ENCODE results near the gene SCFD2. TPM values are rescaled to one million over a fixed set of nuclear protein-coding genes. Genes with fewer than 3 reads are reported as not detected.

Gene SCFD2
- total and polyA plus RNA-seq, 7 donors, result 3.7 to 16.6 (median 10.7) TPM

DNA sequence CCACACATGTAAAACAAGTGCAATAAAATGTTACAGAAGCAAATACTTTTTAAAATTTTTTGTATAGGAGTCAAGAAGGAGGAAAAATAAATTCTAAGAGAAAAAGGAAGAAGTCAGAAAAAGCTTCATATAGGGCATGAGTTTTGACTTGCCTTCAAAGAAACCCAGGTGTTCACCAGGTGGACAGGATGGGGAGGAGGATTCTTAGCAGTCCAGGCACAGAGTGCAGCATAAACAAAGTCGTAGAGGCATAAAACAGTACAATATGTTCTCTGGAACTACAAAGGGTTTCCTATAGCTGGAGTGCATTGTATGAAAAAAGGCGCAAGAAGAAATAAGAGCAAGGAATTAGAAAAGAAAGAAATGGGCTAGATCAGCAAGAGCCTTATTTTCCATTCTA lies 1.9 kb upstream of the SCFD2 start:
- H3K27me3 ChIP-seq, result peaks cover 0 to 24% (median 6%) of the 10 kb centered on the region in 3 donors
- H3K27ac ChIP-seq, result no peak overlapping the region
- DNase-seq, result no peak
- no peaks in the 10 kb centered on the region for H3K36me3 ChIP-seq
- intact Hi-C loops (cut with DNase I), result loop anchor here (10.0 kb wide), 1 partner anchor 697 kb away; the partner anchor contains the start of gene CHIC2
- H3K4me3 ChIP-seq, result no peak overlapping the region
- H3K4me1 ChIP-seq, result peaks cover 0 to 33% (median 20%) of the 10 kb centered on the region in 4 donors
- 70 to 79% methylated on average over 2 of the region's 2 CpGs for WGBS, 2 donors
- H3K9me3 ChIP-seq, result no peaks in the 10 kb centered on the region
- no peak for TF ChIP-seq POLR2A (IDR thresholded peaks at IDR 0.05)
- TF ChIP-seq POLR2AphosphoS5 (IDR thresholded peaks at IDR 0.05), result no peak
- no peak for TF ChIP-seq EP300 (IDR thresholded peaks at IDR 0.05)
- TF ChIP-seq, protein P1, sequence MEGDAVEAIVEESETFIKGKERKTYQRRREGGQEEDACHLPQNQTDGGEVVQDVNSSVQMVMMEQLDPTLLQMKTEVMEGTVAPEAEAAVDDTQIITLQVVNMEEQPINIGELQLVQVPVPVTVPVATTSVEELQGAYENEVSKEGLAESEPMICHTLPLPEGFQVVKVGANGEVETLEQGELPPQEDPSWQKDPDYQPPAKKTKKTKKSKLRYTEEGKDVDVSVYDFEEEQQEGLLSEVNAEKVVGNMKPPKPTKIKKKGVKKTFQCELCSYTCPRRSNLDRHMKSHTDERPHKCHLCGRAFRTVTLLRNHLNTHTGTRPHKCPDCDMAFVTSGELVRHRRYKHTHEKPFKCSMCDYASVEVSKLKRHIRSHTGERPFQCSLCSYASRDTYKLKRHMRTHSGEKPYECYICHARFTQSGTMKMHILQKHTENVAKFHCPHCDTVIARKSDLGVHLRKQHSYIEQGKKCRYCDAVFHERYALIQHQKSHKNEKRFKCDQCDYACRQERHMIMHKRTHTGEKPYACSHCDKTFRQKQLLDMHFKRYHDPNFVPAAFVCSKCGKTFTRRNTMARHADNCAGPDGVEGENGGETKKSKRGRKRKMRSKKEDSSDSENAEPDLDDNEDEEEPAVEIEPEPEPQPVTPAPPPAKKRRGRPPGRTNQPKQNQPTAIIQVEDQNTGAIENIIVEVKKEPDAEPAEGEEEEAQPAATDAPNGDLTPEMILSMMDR (IDR thresholded peaks at IDR 0.05), result no peak

DNA sequence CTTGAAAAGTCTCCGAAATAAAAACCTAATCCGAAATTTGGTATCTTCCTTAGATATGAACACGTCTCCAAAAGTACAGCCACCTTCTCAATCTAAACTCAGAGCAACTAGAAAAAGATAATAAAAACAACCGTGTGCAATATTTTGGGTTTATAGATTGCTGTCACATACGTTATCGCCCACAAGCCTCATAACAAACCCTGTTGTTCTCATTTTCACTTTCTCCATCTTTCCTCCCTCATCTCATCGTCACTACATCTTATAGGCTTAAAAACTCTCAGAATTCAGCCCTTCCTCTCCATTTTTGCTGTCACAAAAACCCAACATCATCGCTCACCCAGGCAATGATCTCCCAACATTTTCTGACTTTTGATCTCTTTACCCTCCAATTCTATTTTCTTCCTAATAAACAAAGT lies 448 bp upstream of the SCFD2 start:
- H3K36me3 ChIP-seq, result no peaks in the 10 kb centered on the region
- H3K27ac ChIP-seq, result peak overlapping the region; percentile 58 to 74 (median 62)
- 12 to 15% methylated on average over 8 of the region's 8 CpGs for WGBS, 2 donors
- H3K9me3 ChIP-seq, result no peaks in the 10 kb centered on the region
- DNase-seq, result no peak
- TF ChIP-seq POLR2AphosphoS5 (IDR thresholded peaks at IDR 0.05) (no peak), POLR2A (IDR thresholded peaks at IDR 0.05) (no peak), EP300 (IDR thresholded peaks at IDR 0.05) (no peak)
- TF ChIP-seq, protein P1 (IDR thresholded peaks at IDR 0.05), result no peak
- H3K27me3 ChIP-seq, result peaks cover 0 to 19% (median 6%) of the 10 kb centered on the region in 3 donors
- intact Hi-C loops (cut with DNase I), result loop anchor here (1.0 to 10.0 kb wide), 2 partner anchors 11 to 698 kb away; partner anchors contain the start of genes CHIC2 and FIP1L1
- peak overlapping the region; percentile 59 to 94 (median 84) for H3K4me3 ChIP-seq
- peaks cover 0 to 37% (median 22%) of the 10 kb centered on the region in 4 donors for H3K4me1 ChIP-seq

GRCh38 chr4:53365121-53365485 lies 758 bp downstream of the SCFD2 start:
- Histone ChIP-seq H3K4me1 (peaks cover 0 to 37% (median 22%) of the 10 kb centered on the region in 4 donors), H3K27ac (peak overlapping the region in 2 of 4 donors; percentile 66 to 74), H3K27me3 (peaks cover 0 to 10% (median 0%) of the 10 kb centered on the region in 3 donors), H3K36me3 (no peaks in the 10 kb centered on the region), H3K4me3 (peak overlapping the region; percentile 59 to 94 (median 84)), H3K9me3 (no peaks in the 10 kb centered on the region)
- TF ChIP-seq EP300 (IDR thresholded peaks at IDR 0.05) (no peak), POLR2AphosphoS5 (IDR thresholded peaks at IDR 0.05) (no peak), POLR2A (IDR thresholded peaks at IDR 0.05) (no peak)
- TF ChIP-seq, protein P1 (IDR thresholded peaks at IDR 0.05), result no peak
- intact Hi-C loops (cut with DNase I), result loop anchor here (10.0 kb wide), 1 partner anchor 700 kb away; the partner anchor contains the start of gene CHIC2
- 0 to 1% methylated on average over 8 of the region's 8 CpGs for WGBS, 2 donors
- DNase-seq, result no peak

- Histone ChIP-seq H3K36me3 (no peaks in the 10 kb centered on the region), H3K4me3 (peak overlapping the region; percentile 59 to 94 (median 84)), H3K9me3 (no peaks in the 10 kb centered on the region), H3K27ac (no peak overlapping the region), H3K27me3 (peaks cover 0 to 10% (median 0%) of the 10 kb centered on the region in 3 donors), H3K4me1 (peaks cover 0 to 37% (median 22%) of the 10 kb centered on the region in 4 donors)
- DNase-seq, result no peak
- TF ChIP-seq, protein P1 (IDR thresholded peaks at IDR 0.05), result no peak
- TF ChIP-seq POLR2A (IDR thresholded peaks at IDR 0.05) (no peak), EP300 (IDR thresholded peaks at IDR 0.05) (no peak), POLR2AphosphoS5 (IDR thresholded peaks at IDR 0.05) (no peak)
- 25 to 38% methylated on average over 3 of the region's 3 CpGs for WGBS, 2 donors
- intact Hi-C loops (cut with DNase I), result loop anchor here (10.0 kb wide), 1 partner anchor 700 kb away; the partner anchor contains the start of gene CHIC2
These were observed 1.2 kb downstream of the SCFD2 start for GRCh38 chr4:53364624-53365023.

Measured in sigmoid colon (tissue), 7 donors.